Heart left ventricle (tissue), 13 donors: ENCODE measurements around the gene SAP30L.

ENCODE experiments used
- POLR2A ChIP-seq, 2 donors: fragments of 450-650 bp; IDR thresholded peaks; one replicate each; pipeline ENCODE4 v1.6.1; 2017; ENCODE audit warnings: antibody characterized with exemption in 2 of 2, mild to moderate bottlenecking in 2 of 2, moderate library complexity in 2 of 2
- TF ChIP-seq, protein P1 (sequence below), 12 donors: fragments of 200-600 bp; sonication (generic) in 4 of 12; IDR thresholded peaks; one replicate each; pipeline versions ENCODE4 v1.5.0 to v1.8.0; 2018 to 2022; ENCODE audit warnings: antibody characterized with exemption in 12 of 12, mild to moderate bottlenecking in 5 of 12
- donor health status: ischemic (EF 13 %, LVEDD 7.1; RV severe dilation, severe dysfunction).
- donor health status: DM: no; HTN: yes; CAD: no.
- donor health status: DM: no; HTN: no; CAD: no.
- donor health status: ischemic (EF 25% LVEDD 6.9; RV normal size, moderate dysfunction).
- donor health status: ischemic (EF 25% LVEDD 5.7; RV mildly dilated, moderate dysfunction).
- donor health status: ischemic (EF 35%, LVEDD 5.7; RV mildly dilated, moderate dysfunction).
- donor health status: nonischemic (EF 11% LVEDD 7.7; RV severe dilation, severe dysfunction).
- donor health status: DM: yes; HTN: yes; CAD: no.
- donor health status: PGD.
- donor health status: ischemic (EF 29% LVEDD 5.4; RV normal size, mild dysfunction).
- donor health status: nonischemic (EF 23%, LVEDD 6.1; RV moderate dilation, normal function).

DNA sequence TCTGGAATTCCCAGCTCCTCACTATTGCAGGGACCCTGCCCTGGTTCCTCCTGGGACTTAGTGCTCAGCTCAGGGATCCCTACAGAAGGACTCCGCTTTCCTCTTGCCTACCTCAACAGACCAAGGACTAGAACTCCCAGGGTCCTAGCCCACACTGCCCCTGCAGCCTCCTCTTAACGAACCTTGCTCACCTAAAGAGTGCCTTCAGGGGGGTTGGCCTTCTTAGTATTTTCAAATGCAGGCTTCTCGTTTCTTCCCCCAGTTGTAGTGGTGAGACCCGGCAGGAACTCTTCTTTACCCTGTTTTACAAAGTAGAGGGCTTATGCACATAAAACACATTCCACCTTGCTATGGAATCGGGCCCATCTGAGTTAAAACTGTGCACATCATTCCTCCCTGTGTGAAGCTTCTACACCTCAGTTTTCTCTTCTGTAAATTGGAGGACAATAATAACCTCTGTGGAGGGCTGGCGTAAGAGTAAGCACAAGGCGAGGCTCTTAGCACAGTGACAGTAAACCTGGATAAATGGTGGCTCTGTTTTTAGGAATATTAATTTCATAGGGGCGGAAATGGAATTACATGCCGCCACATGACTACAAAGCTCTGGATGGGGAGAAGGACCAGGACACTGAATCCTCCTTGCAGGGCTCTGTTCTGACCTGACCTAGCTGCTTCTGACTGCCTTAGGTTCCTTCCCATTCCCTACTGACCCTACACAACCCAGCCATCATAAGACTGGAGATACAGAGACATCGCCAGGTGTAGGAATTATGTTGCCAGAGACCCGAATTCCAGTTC, 36.0 kb downstream of the SAP30L start:
- TF ChIP-seq, protein P1, sequence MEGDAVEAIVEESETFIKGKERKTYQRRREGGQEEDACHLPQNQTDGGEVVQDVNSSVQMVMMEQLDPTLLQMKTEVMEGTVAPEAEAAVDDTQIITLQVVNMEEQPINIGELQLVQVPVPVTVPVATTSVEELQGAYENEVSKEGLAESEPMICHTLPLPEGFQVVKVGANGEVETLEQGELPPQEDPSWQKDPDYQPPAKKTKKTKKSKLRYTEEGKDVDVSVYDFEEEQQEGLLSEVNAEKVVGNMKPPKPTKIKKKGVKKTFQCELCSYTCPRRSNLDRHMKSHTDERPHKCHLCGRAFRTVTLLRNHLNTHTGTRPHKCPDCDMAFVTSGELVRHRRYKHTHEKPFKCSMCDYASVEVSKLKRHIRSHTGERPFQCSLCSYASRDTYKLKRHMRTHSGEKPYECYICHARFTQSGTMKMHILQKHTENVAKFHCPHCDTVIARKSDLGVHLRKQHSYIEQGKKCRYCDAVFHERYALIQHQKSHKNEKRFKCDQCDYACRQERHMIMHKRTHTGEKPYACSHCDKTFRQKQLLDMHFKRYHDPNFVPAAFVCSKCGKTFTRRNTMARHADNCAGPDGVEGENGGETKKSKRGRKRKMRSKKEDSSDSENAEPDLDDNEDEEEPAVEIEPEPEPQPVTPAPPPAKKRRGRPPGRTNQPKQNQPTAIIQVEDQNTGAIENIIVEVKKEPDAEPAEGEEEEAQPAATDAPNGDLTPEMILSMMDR (IDR thresholded peaks at IDR 0.05), result no peak
- TF ChIP-seq POLR2A (IDR thresholded peaks at IDR 0.05), result no peak
